Body of pancreas (tissue), 4 donors: ENCODE measurements around the gene TRPM3. TPM values are rescaled to one million over a fixed set of nuclear protein-coding genes. Genes with fewer than 3 reads are reported as not detected.

Source experiments
- ATAC-seq: fragments of 150-250 bp; one replicate; pipeline ENCODE4 v1.9.1; 2016
- DNase-seq, 4 donors: peaks; one replicate each; pipeline ENCODE4 v3.0.0-alpha.2; 2019
- H3K27ac ChIP-seq, 4 donors: fragments of 200-600 bp; sonication (generic); 1 replicate in 3 of 4; 2 replicates in 1 of 4; pipeline versions ENCODE4 v1.5.1 to v1.6.1; 2016 to 2019; ENCODE audit warnings: mild to moderate bottlenecking in 1 of 4, mixed read lengths in 1 of 4, moderate library complexity in 1 of 4
- H3K27me3 ChIP-seq, 2 donors: fragments of 200-600 bp; sonication (generic); one replicate each; pipeline ENCODE4 v1.6.0; 2016; ENCODE audit warnings: mild to moderate bottlenecking in 1 of 2
- H3K36me3 ChIP-seq, 2 donors: fragments of 200-600 bp; sonication (generic); replicated peaks in 1 of 2; 2 replicates each; pipeline ENCODE4 v1.5.1; 2016; ENCODE audit warnings: low read depth in 2 of 2; ENCODE audit not compliant: insufficient read depth in 1 of 2
- H3K4me1 ChIP-seq: fragments of 200-600 bp; sonication (generic); one replicate; pipeline ENCODE4 v1.6.0; 2016
- H3K4me3 ChIP-seq, 2 donors: fragments of 200-600 bp; sonication (generic); 1 replicate in 1 of 2; 2 replicates in 1 of 2; pipeline ENCODE4 v1.5.1; 2016 to 2019
- H3K9me3 ChIP-seq, 3 donors: fragments of 200-600 bp; sonication (generic); 1 replicate in 2 of 3; 2 replicates in 1 of 3; pipeline ENCODE4 v1.5.1; 2016
- POLR2A ChIP-seq, 3 donors: fragments of 450-650 bp; IDR thresholded peaks; one replicate each; pipeline ENCODE4 v1.6.1; 2016; ENCODE audit warnings: antibody characterized with exemption in 3 of 3, mild to moderate bottlenecking in 2 of 3
- WGBS, 2 donors: methylation state at CpG; one replicate each; pipeline ENCODE4 v1.1.5; 2017; 5-methylcytosine and 5-hydroxymethylcytosine counted together
- intact Hi-C: fragments of 100-400 bp; cut with DNase I; formaldehyde crosslinking; loops from one replicate; pipeline ENCODE4 v1.15.1; 2023
- total RNA-seq, 2 donors: library from RNA; depleted of rRNA; stranded (reverse); fragments of >200 nt; gene quantifications; one replicate each; pipeline ENCODE4 v1.1.0, GENCODE V29; 2016
- TF ChIP-seq, protein P1 (sequence below), 7 experiments: fragments of 450-650 bp in 4 of 7; fragments of 200-600 bp in 3 of 7; sonication (generic) in 3 of 7; IDR thresholded peaks; one replicate each; pipeline ENCODE4 v1.5.1; 2016 to 2019; ENCODE audit warnings: antibody characterized with exemption in 7 of 7

Gene TRPM3
- total RNA-seq, 2 donors from 2014 or later = 0.78 to 1.3 TPM

DNA sequence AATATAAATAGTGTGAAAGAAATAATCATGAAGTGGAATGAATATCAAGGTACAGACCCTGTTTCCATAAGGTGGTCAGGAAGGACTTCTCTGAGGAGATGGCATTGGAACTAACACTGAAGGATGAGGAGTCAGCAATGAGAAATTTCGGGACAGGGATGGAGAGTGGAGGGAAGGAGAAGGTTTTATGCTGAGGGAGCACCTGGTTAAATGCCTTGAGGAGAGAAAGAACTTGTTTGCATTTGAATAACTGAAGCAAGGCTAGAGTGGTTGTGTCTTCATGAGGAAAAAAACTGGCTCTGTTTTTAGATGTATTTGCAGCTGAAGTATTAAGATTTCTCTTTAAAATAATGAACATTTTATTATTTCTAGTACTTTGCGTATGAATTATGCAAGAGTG is 180.8 kb downstream of the TRPM3 start:
- ATAC-seq (no peak), DNase-seq (no peak)
- Histone ChIP-seq H3K27ac (no peak overlapping the region), H3K4me1 (no peaks in the 10 kb centered on the region), H3K27me3 (peaks cover 0 to 4% of the 10 kb centered on the region in 2 donors), H3K9me3 (no peaks in the 10 kb centered on the region), H3K36me3 (no peaks in the 10 kb centered on the region), H3K4me3 (no peak overlapping the region)
- TF ChIP-seq, protein P1, sequence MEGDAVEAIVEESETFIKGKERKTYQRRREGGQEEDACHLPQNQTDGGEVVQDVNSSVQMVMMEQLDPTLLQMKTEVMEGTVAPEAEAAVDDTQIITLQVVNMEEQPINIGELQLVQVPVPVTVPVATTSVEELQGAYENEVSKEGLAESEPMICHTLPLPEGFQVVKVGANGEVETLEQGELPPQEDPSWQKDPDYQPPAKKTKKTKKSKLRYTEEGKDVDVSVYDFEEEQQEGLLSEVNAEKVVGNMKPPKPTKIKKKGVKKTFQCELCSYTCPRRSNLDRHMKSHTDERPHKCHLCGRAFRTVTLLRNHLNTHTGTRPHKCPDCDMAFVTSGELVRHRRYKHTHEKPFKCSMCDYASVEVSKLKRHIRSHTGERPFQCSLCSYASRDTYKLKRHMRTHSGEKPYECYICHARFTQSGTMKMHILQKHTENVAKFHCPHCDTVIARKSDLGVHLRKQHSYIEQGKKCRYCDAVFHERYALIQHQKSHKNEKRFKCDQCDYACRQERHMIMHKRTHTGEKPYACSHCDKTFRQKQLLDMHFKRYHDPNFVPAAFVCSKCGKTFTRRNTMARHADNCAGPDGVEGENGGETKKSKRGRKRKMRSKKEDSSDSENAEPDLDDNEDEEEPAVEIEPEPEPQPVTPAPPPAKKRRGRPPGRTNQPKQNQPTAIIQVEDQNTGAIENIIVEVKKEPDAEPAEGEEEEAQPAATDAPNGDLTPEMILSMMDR (IDR thresholded peaks at IDR 0.05) = no peak
- no peak for TF ChIP-seq POLR2A (IDR thresholded peaks at IDR 0.05)
- intact Hi-C loops = no loop called here
- WGBS, 2 donors = 38 to 46% methylated on average over 2 of the region's 2 CpGs

DNA sequence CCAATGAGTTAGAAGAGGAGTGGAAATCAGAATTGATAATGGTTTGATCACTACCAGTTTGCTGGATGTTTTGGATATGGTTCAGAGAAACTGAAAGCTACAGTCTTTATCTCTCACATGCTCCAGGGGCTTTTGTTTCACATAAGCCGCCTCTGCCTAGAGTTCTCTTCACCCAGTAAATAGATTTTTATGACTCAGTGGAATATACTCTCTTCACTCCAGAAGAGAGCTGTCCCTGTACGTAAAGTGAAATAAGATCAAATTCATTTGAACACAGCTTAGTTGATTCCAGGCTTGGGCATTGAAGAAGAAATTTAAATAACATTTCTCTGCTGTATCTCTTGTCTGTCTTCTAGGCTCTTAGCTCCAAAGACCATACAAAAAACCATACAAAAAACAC is 184.9 kb downstream of the TRPM3 start:
- 48 to 61% methylated on average over 2 of the region's 2 CpGs for WGBS, 2 donors
- ATAC-seq (no peak), DNase-seq (no peak)
- Histone ChIP-seq H3K36me3 (no peaks in the 10 kb centered on the region), H3K27ac (no peak overlapping the region), H3K4me3 (no peak overlapping the region), H3K4me1 (no peaks in the 10 kb centered on the region), H3K27me3 (peaks cover 0 to 4% of the 10 kb centered on the region in 2 donors), H3K9me3 (no peaks in the 10 kb centered on the region)
- TF ChIP-seq, protein P1 (IDR thresholded peaks at IDR 0.05) = no peak
- TF ChIP-seq POLR2A (IDR thresholded peaks at IDR 0.05) = no peak
- intact Hi-C loops = no loop called here

DNA sequence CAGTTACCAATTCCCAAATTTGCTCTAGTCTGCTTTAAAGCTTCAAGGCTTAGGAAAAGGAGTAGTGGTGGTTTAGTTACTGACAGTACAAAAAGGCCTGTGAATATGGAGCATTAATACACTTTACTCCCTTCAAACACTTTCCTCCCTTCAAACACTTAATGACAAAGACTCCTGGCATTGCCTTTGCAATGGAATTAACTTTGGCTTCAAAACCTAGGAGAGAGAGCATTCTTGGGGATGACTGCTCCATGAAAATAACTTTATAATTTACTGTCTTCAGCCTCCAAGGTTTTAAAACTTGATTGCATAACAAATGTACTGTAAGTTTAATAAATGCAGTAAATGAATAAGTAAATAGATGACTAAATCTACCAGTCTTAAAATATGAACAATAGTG is 185.6 kb downstream of the TRPM3 start:
- TF ChIP-seq, protein P1 (IDR thresholded peaks at IDR 0.05) = no peak
- no peak for TF ChIP-seq POLR2A (IDR thresholded peaks at IDR 0.05)
- no peaks in the 10 kb centered on the region for H3K9me3 ChIP-seq
- DNase-seq (no peak), ATAC-seq (no peak)
- intact Hi-C loops = no loop called here
- no peak overlapping the region for H3K27ac ChIP-seq
- H3K27me3 ChIP-seq = peaks cover 0 to 4% of the 10 kb centered on the region in 2 donors
- no peaks in the 10 kb centered on the region for H3K36me3 ChIP-seq
- no peaks in the 10 kb centered on the region for H3K4me1 ChIP-seq
- no peak overlapping the region for H3K4me3 ChIP-seq

DNA sequence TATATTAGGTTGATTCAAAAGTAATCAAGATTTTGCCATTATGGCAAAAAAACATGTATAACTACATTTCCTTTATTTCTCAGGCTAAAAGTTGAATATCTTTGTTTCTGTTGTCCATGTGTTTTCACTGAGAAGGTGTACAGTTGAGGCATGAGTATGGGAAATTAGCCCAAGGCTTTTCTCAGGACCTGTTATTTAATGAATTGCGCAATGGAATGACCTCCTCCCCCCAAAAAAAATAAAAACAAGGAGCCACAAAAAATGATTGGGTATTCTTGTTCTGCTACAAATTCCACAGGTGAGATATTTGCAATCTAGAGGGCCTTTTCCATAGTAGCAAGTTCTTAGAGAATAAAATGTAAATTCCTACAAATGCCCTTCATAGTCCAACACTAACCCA is 186.8 kb downstream of the TRPM3 start:
- intact Hi-C loops = no loop called here
- Histone ChIP-seq H3K27me3 (peaks cover 0 to 4% of the 10 kb centered on the region in 2 donors), H3K27ac (no peak overlapping the region), H3K9me3 (no peaks in the 10 kb centered on the region), H3K4me1 (no peaks in the 10 kb centered on the region), H3K36me3 (no peaks in the 10 kb centered on the region), H3K4me3 (no peak overlapping the region)
- no peak for ATAC-seq
- WGBS, 2 donors = 84 to 94% methylated on average over 1 of the region's 1 CpG
- no peak for DNase-seq
- TF ChIP-seq, protein P1 (IDR thresholded peaks at IDR 0.05) = no peak
- TF ChIP-seq POLR2A (IDR thresholded peaks at IDR 0.05) = no peak

DNA sequence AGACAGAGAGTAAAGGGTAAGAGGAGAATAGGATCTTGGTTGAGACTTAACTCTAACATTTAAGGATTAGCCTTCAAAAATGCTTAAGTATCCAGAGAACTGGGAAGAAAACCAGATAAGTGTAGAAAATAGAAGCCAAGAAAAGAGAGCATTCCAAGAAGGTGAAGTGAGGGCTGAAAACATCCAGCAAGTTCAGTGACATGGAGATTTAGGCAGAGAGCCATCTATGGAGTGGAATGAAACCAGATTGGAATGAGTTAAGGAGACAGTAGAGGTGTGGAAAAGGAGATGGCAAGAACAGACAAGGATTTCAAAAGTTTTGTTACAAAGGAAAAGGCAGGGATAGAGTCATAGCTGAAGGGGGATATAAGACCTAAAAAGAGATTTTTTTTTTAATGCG is 188.1 kb downstream of the TRPM3 start:
- Histone ChIP-seq H3K4me3 (no peak overlapping the region), H3K4me1 (no peaks in the 10 kb centered on the region), H3K9me3 (no peaks in the 10 kb centered on the region), H3K36me3 (no peaks in the 10 kb centered on the region), H3K27ac (no peak overlapping the region), H3K27me3 (no peaks in the 10 kb centered on the region)
- no peak for DNase-seq
- ATAC-seq = no peak
- intact Hi-C loops = no loop called here
- WGBS, 2 donors = 69 to 83% methylated on average over 1 of the region's 1 CpG
- TF ChIP-seq POLR2A (IDR thresholded peaks at IDR 0.05) = no peak
- TF ChIP-seq, protein P1 (IDR thresholded peaks at IDR 0.05) = no peak
